Panc1 (cell line): ENCODE results near the gene FAM168B.

Source experiments
- POLR2AphosphoS5 ChIP-seq: IDR thresholded peaks from 2 replicates; pipeline ENCODE4 v1.6.1; 2012; ENCODE audit warnings: mild to moderate bottlenecking, low read depth, low read length, moderate library complexity
- TF ChIP-seq, protein P1 (sequence below): fragments of 450-650 bp; IDR thresholded peaks from 2 replicates; pipeline ENCODE4 v1.5.1; 2017; ENCODE audit warnings: mild to moderate bottlenecking
- TF ChIP-seq, protein P2 (sequence below), 2 experiments: IDR thresholded peaks; 2 replicates each; pipeline ENCODE4 v1.6.1; 2011 to 2012; ENCODE audit warnings: low read depth in 2 of 2, control low read depth in 1 of 2, low read length in 1 of 2, mild to moderate bottlenecking in 1 of 2, moderate library complexity in 1 of 2; ENCODE audit not compliant: insufficient read depth in 1 of 2

DNA sequence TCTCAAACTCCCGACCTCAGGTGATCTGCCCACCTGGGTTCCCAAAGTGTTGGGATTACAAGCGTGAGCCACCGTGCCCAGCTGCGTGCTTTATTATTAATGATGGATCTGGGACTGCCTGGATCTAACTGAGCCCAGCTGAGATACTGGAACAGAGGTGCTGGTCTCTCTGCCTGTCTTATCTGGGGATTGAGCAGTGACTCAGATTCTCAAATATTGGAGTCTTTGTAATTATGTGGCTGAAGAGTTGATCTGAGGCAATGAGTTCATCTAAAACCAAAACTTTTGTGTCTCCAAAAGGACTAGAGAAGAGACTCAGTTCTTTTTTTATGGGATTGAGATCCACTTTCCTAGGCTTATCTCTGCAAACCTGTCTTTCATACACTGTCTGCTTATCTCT, 28.2 kb upstream of the FAM168B start:
- TF ChIP-seq, protein P1, sequence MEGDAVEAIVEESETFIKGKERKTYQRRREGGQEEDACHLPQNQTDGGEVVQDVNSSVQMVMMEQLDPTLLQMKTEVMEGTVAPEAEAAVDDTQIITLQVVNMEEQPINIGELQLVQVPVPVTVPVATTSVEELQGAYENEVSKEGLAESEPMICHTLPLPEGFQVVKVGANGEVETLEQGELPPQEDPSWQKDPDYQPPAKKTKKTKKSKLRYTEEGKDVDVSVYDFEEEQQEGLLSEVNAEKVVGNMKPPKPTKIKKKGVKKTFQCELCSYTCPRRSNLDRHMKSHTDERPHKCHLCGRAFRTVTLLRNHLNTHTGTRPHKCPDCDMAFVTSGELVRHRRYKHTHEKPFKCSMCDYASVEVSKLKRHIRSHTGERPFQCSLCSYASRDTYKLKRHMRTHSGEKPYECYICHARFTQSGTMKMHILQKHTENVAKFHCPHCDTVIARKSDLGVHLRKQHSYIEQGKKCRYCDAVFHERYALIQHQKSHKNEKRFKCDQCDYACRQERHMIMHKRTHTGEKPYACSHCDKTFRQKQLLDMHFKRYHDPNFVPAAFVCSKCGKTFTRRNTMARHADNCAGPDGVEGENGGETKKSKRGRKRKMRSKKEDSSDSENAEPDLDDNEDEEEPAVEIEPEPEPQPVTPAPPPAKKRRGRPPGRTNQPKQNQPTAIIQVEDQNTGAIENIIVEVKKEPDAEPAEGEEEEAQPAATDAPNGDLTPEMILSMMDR, result no peak
- TF ChIP-seq, protein P2, sequence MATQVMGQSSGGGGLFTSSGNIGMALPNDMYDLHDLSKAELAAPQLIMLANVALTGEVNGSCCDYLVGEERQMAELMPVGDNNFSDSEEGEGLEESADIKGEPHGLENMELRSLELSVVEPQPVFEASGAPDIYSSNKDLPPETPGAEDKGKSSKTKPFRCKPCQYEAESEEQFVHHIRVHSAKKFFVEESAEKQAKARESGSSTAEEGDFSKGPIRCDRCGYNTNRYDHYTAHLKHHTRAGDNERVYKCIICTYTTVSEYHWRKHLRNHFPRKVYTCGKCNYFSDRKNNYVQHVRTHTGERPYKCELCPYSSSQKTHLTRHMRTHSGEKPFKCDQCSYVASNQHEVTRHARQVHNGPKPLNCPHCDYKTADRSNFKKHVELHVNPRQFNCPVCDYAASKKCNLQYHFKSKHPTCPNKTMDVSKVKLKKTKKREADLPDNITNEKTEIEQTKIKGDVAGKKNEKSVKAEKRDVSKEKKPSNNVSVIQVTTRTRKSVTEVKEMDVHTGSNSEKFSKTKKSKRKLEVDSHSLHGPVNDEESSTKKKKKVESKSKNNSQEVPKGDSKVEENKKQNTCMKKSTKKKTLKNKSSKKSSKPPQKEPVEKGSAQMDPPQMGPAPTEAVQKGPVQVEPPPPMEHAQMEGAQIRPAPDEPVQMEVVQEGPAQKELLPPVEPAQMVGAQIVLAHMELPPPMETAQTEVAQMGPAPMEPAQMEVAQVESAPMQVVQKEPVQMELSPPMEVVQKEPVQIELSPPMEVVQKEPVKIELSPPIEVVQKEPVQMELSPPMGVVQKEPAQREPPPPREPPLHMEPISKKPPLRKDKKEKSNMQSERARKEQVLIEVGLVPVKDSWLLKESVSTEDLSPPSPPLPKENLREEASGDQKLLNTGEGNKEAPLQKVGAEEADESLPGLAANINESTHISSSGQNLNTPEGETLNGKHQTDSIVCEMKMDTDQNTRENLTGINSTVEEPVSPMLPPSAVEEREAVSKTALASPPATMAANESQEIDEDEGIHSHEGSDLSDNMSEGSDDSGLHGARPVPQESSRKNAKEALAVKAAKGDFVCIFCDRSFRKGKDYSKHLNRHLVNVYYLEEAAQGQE (IDR thresholded peaks at IDR 0.05; ENCODE audit: insufficient read depth in 1 of 2, low read depth in 2 of 2, low read length in 1 of 2), result no peak
- no peak for TF ChIP-seq POLR2AphosphoS5
